GM19324 (cell line): ENCODE measurements around the gene DNAH17.

Experiments used
- ATAC-seq: cut with Tn5 transposase; IDR thresholded peaks from one replicate; pipeline ENCODE4 v1.9.1; 2021; ENCODE audit warnings: mild to moderate bottlenecking, moderate library complexity; ENCODE audit not compliant: unreplicated experiment, low FRiP score

The DNAH17 gene

GRCh38 chr17:78381601-78382232, 195.5 kb downstream of the DNAH17 start:
- no peak for ATAC-seq

- ATAC-seq, result no peak
Observed at GRCh38 chr17:78380370-78380769, 196.8 kb downstream of the DNAH17 start.

- ATAC-seq, result no peak
Observed at GRCh38 chr17:78379131-78379491, 198.1 kb downstream of the DNAH17 start.

GRCh38 chr17:78378225-78379130, 198.7 kb downstream of the DNAH17 start, which contains the start of gene PGS1:
Gene PGS1, plus strand, starts transcription at chr17:78378649. Its CDS starts 17 bp downstream, at chr17:78378666.
- ATAC-seq, result peak; percentile 64

- ATAC-seq, result no peak
Observed at GRCh38 chr17:78377858-78378224, 199.4 kb downstream of the DNAH17 start.

- ATAC-seq, result no peak
Observed at GRCh38 chr17:78376161-78376560, 201.0 kb downstream of the DNAH17 start.

- ATAC-seq, result no peak
Observed at GRCh38 chr17:78375401-78376151, 201.6 kb downstream of the DNAH17 start.

GRCh38 chr17:78374631-78375274, 202.4 kb downstream of the DNAH17 start:
- ATAC-seq, result no peak

GRCh38 chr17:78374189-78374588, 203.0 kb downstream of the DNAH17 start:
- ATAC-seq, result no peak
